GM10266 (cell line): ENCODE data around the gene NRBF2.

Experiments
- DNase-seq: peaks from one replicate; pipeline ENCODE4 v3.0.0; 2012; ENCODE audit errors: extremely low spot score
- TF ChIP-seq, protein P1 (sequence below): IDR thresholded peaks from 2 replicates; pipeline ENCODE4 v1.5.1; 2012; ENCODE audit warnings: mild to moderate bottlenecking, low read depth; ENCODE audit not compliant: control insufficient read depth, insufficient read depth; ENCODE audit errors: missing control alignments

NRBF2 gene

DNA sequence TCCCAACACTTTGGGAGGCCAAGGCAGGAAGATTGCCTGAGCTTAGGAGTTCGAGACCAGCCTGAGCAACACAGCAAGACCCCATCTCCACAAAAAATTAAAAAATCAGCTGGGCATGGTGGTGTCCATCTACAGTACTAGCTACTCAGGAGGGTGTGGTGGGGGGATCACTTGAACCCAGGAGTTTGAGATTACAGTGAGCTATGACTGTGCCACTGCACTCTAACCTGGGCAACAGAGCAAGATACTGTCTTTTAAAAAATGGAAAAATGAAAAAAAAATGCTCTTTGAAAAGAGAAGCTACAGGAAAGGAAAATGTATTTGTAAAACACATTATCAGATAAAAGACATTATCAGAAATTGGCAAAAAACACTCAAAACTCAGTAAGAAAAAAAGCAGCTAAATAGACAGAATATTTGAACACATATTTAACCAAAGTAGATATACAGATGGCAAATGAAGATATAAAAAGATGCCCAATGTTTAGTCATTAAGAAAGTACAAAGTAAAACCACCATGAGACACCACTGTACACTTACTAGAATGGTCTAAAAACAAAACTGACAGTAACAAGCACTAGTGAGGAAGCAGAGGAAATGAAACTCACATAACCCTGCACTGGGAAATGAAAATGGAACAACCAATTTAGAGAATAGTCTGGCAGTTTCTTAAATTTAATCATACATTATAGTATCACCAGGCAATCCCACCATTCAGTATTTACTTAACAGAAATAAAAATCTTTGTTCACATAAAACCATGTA, 40.5 kb downstream of the NRBF2 start:
- peak; percentile 44 for DNase-seq
- TF ChIP-seq, protein P1, sequence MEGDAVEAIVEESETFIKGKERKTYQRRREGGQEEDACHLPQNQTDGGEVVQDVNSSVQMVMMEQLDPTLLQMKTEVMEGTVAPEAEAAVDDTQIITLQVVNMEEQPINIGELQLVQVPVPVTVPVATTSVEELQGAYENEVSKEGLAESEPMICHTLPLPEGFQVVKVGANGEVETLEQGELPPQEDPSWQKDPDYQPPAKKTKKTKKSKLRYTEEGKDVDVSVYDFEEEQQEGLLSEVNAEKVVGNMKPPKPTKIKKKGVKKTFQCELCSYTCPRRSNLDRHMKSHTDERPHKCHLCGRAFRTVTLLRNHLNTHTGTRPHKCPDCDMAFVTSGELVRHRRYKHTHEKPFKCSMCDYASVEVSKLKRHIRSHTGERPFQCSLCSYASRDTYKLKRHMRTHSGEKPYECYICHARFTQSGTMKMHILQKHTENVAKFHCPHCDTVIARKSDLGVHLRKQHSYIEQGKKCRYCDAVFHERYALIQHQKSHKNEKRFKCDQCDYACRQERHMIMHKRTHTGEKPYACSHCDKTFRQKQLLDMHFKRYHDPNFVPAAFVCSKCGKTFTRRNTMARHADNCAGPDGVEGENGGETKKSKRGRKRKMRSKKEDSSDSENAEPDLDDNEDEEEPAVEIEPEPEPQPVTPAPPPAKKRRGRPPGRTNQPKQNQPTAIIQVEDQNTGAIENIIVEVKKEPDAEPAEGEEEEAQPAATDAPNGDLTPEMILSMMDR, result no peak

DNA sequence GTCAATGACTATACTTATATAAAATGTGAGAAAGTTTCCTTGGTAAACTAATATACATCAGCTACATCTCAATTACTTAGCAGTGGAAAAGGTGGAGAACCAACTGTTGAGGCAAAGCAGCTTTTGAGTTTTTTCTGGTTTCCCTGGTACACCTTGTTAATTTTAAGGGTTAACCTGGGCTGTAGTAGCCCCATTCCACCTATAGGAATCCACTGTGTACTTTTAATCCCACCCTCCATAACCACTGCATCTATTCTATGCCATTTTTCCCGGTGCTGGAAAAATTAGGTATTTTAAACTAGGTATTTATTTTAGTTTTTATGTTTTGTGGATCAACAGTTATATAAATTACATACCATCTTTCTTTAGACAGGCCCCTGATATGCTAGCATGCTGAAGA, 42.4 kb downstream of the NRBF2 start:
- TF ChIP-seq, protein P1, result no peak
- DNase-seq, result no peak

DNA sequence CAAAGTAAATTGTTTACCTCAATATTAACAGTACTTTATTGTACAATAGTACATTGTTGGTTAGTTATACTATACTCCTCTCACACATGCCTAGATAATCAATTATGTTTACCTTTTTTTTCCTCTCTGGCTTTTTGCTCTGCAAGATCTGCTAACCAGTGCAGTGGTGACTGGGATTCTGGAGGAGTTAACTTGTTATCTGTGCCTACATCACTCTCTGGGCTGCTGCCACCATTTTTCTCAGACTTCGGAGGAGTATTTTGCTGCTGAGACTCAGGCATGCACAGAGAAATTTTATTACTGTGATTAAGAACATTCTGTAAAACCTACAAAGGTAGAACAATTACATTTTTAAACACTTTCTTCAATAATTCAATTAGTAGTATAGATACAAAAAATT, 59.7 kb downstream of the NRBF2 start:
- TF ChIP-seq, protein P1, result no peak
- no peak for DNase-seq

DNA sequence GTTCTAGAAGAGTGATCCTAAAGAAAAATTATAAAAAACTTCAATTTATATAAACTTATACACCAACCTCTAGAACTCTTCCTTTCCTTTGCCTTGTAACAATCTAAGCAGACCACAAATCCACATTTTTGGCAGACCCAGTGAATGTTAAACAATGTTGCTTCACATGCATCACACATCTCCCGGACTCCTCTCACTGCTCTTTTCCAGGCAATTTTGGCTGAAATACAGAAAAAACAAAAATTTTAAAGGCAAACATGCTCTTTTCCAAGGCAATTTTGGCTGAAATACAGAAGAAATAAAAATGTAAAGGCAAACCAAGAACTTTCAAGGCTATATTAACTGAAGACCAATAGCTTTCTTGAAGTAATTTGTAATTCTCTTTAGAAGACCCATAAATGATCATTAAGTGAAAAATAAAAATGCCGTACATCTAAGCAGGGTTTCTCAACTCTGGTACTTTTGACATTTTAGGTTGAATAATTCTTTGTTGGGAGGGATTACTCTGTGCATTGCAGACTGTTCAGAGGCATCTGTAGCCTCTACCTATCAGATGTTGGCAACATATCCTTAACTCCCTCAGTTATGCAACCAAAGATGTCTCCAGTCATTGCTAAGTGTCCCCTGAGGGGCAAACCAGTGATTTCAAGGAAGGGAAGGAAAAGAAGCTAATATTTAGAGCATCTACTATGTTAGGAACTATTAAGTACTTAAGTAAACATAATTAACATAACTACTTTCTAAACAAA, 64.4 kb downstream of the NRBF2 start:
- TF ChIP-seq, protein P1, result no peak
- no peak for DNase-seq

DNA sequence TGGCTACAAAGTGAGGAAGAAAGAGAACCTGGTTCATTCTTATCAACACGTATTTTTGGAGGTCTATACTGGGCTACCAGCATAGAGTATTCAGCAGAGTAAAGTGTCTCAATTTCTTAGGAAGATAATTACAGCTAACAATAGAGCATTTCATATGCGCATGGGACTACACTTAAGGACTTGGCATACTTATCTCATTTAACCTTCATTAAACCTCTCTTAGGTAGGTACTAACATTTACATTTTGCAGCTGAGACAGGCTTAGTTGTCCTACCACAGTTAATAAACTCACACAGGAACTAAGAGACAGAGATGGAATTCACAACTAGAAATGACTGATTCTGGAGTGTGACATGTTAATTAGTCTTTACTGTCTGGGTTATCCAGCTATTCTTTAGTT, 66.6 kb downstream of the NRBF2 start:
- DNase-seq, result no peak
- TF ChIP-seq, protein P1, result no peak

DNA sequence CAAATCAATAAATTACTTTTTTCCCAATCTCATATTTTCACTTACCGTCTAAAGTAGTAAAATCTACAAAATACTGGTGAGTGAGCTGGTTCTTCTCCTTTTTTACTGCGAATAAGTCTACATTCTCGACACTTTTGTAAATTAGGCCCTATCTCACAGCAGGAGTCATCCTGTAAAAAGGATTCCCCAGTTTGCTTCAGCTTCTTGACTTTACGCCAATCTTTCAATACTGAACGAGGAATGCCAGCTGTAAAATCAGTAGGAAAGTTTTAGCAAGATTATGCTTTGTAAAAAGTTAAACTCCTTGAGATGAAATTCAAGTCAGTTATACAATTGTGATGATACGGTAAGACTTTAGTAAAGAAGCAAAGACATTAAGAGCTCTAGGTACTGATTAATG, 67.3 kb downstream of the NRBF2 start:
- no peak for DNase-seq
- TF ChIP-seq, protein P1, result no peak

DNA sequence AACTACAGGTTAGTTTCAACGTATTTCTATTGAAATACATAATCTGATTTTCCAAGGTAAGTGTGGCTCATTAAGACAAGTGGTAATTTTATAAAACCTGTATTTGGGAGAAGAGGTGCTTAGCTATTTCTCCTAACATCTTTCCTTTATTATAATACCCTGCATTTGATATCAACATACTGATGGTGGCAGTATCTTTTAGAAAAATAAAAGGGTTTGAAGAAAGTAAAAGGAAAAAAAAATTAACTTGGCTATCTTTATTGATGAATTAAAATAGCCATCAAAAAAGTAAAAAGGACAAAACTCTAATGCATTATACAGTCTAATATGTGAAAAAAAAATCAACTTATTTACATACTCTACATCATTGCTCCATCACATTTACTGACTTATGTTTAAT, 68.0 kb downstream of the NRBF2 start:
- no peak for DNase-seq
- TF ChIP-seq, protein P1, result no peak
